OCI-LY7 (cell line): ENCODE data around the gene TMEM119. TPM values are rescaled to one million over a fixed set of nuclear protein-coding genes. Genes with fewer than 3 reads are reported as not detected.

Source experiments
- BruUV-seq: library from RNA; stranded (reverse); fragments of 400-500 nt; replicated peaks from 2 replicates; lab custom pipeline; 2021; lab: Mats Ljungman, UMichigan
- CTCF ChIA-PET: fragments of 300-600 bp; sonication (Branson Sonifier 250); formaldehyde crosslinking; loops from one replicate; lab custom pipeline; 2022; ENCODE audit warnings: antibody characterized with exemption; ENCODE audit not compliant: unreplicated experiment; lab: Charles Lee
- POLR2A ChIA-PET: fragments of 300-600 bp; sonication (Branson Sonifier 250); formaldehyde crosslinking; loops from one replicate; lab custom pipeline; 2022; ENCODE audit warnings: antibody characterized with exemption; lab: Charles Lee
- DNase-seq: peaks from one replicate; pipeline ENCODE4 v3.0.0-alpha.2; 2015; ENCODE audit warnings: low spot score
- H2AFZ ChIP-seq: fragments of 200-600 bp; sonication (generic), shearing (Covaris generic); 2 replicates; pipeline ENCODE4 v1.6.1; 2014; ENCODE audit warnings: mild to moderate bottlenecking, antibody characterized with exemption, low read length, moderate library complexity
- H3K27ac ChIP-seq: fragments of 200-600 bp; sonication (generic); 2 replicates; pipeline ENCODE4 v1.5.1; 2014; ENCODE audit warnings: mixed run types, low read depth, mild to moderate bottlenecking, moderate library complexity, low read length, inconsistent platforms; ENCODE audit not compliant: poor library complexity, severe bottlenecking
- H3K36me3 ChIP-seq: fragments of 200-600 bp; sonication (generic); 2 replicates; pipeline ENCODE4 v1.6.1; 2014; ENCODE audit warnings: mild to moderate bottlenecking, antibody characterized with exemption, low read length, moderate library complexity, mixed read lengths; ENCODE audit not compliant: insufficient read depth
- H3K4me1 ChIP-seq: fragments of 200-600 bp; sonication (generic); 2 replicates; pipeline ENCODE4 v1.5.1; 2014; ENCODE audit warnings: mild to moderate bottlenecking, low read length; ENCODE audit not compliant: insufficient read depth, poor library complexity, severe bottlenecking
- H3K4me2 ChIP-seq: fragments of 200-600 bp; sonication (generic); 2 replicates; pipeline ENCODE4 v1.6.1; 2014; ENCODE audit warnings: mild to moderate bottlenecking, low read length
- H3K4me3 ChIP-seq: fragments of 200-600 bp; sonication (generic); 2 replicates; pipeline ENCODE4 v1.5.1; 2014; ENCODE audit warnings: mild to moderate bottlenecking, low read depth, low read length; ENCODE audit not compliant: poor library complexity, severe bottlenecking
- H3K79me2 ChIP-seq: fragments of 200-600 bp; sonication (generic); 2 replicates; pipeline ENCODE4 v1.6.1; 2016; ENCODE audit warnings: low read depth, mild to moderate bottlenecking, low read length, moderate library complexity, mixed read lengths; ENCODE audit not compliant: insufficient read depth
- H3K9me2 ChIP-seq: fragments of 200-600 bp; sonication (generic); 2 replicates; pipeline ENCODE4 v1.6.1; 2016; ENCODE audit warnings: mild to moderate bottlenecking, low read length, mixed read lengths; ENCODE audit not compliant: insufficient read depth
- H3K9me3 ChIP-seq: fragments of 200-600 bp; sonication (generic); 2 replicates; pipeline ENCODE4 v1.6.1; 2014; ENCODE audit warnings: mild to moderate bottlenecking, mixed run types, low read length, mixed read lengths
- H4K20me1 ChIP-seq: fragments of 200-600 bp; sonication (generic); 2 replicates; pipeline ENCODE4 v1.6.1; 2014; ENCODE audit warnings: mild to moderate bottlenecking, antibody characterized with exemption, low read length, moderate library complexity, mixed read lengths; ENCODE audit not compliant: insufficient read depth
- EZH2phosphoT487 ChIP-seq: fragments of 200-600 bp; sonication (generic); IDR thresholded peaks from 2 replicates; pipeline ENCODE4 v1.6.1; 2018; ENCODE audit warnings: low read depth, borderline replicate concordance, mild to moderate bottlenecking, mixed run types, antibody characterized with exemption, low read length, moderate library complexity, mixed read lengths
- intact Hi-C: fragments of 100-400 bp; cut with micrococcal nuclease; formaldehyde crosslinking; loops from one replicate; pipeline ENCODE4 v1.10.0; 2022; ENCODE audit not compliant: unreplicated experiment
- total RNA-seq, 2 experiments: library from RNA; depleted of rRNA in 1 of 2; stranded (reverse); fragments of >200 nt in 1 of 2; shearing (Covaris generic) in 1 of 2; gene quantifications; 2 replicates each; pipeline ENCODE4 v1.2.3, GENCODE V29; 2014 to 2022
- TF ChIP-seq, protein P1 (sequence below): fragments of 200-600 bp; sonication (generic); conservative IDR thresholded peaks from 2 replicates; pipeline ENCODE4 v1.5.1; 2014; ENCODE audit warnings: mild to moderate bottlenecking, antibody characterized with exemption, low read length, moderate library complexity, mixed read lengths

Gene TMEM119
- total RNA-seq, 2 experiments from 2014 or later = not detected

DNA sequence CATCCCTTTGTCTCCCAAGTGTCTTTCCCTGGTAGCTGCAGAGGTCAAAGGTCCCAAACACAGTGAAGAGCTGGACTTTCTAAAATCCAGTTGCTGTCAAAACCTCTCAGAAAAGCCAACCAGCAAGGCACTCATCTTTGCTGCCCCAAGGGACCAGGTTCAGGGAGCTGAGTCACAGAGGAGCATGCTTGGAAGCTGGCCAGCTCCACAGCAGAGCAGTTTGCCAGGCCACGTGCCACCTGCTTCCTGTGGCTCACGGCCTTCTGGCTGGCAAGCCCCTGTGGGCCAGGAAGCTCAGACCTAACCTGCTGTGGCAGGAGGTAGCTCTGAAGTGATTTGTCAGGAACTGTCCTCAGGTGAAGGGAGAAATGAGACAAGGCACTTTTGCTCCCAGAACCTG, 31.9 kb downstream of the TMEM119 start:
- peaks cover 73% of the 10 kb centered on the region for H3K4me1 ChIP-seq
- DNase-seq = peak; percentile 83
- peak overlapping the region; percentile 11 for H3K4me3 ChIP-seq
- peaks cover 33% of the 10 kb centered on the region for H3K79me2 ChIP-seq
- H2AFZ ChIP-seq = no peak overlapping the region
- no peak for TF ChIP-seq EZH2phosphoT487
- peak overlapping the region; percentile 83 for H3K4me2 ChIP-seq
- peak overlapping the region; percentile 93 for H3K27ac ChIP-seq
- BruUV-seq = no TSS peak
- no peaks in the 10 kb centered on the region for H4K20me1 ChIP-seq
- H3K9me2 ChIP-seq = no peaks in the 10 kb centered on the region
- ChIA-PET POLR2A (interaction anchor here (0.6 to 15.0 kb wide), 8 partner anchors 9 to 191 kb away, joined by 3 to 309 read pairs (median 5); partner anchors contain the start of gene SELPLG), CTCF (interaction anchor here (0.8 to 1.0 kb wide), 3 partner anchors 52 to 87 kb away, joined by 3 to 6 read pairs (median 3); no protein-coding TSS in a partner anchor)
- no peaks in the 10 kb centered on the region for H3K9me3 ChIP-seq
- intact Hi-C loops = no loop called here
- H3K36me3 ChIP-seq = peaks cover 58% of the 10 kb centered on the region

DNA sequence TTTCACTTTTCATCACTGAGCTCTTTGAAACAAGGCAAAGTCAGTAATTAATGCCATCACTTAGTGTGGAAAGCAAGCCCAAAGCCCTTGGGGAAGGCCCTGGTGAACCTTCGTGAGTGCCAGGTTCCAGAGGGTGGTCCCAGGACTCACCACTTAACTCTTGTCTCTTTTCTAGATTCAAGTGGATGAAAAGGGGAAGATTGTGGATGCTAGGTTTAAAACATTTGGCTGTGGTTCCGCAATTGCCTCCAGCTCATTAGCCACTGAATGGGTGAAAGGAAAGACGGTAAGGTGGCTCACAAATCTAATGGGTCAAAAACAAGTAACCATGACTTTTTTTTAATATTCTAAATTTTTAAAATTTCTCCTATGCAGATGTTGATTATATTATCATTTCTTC, 32.7 kb downstream of the TMEM119 start:
- TF ChIP-seq, protein P1, sequence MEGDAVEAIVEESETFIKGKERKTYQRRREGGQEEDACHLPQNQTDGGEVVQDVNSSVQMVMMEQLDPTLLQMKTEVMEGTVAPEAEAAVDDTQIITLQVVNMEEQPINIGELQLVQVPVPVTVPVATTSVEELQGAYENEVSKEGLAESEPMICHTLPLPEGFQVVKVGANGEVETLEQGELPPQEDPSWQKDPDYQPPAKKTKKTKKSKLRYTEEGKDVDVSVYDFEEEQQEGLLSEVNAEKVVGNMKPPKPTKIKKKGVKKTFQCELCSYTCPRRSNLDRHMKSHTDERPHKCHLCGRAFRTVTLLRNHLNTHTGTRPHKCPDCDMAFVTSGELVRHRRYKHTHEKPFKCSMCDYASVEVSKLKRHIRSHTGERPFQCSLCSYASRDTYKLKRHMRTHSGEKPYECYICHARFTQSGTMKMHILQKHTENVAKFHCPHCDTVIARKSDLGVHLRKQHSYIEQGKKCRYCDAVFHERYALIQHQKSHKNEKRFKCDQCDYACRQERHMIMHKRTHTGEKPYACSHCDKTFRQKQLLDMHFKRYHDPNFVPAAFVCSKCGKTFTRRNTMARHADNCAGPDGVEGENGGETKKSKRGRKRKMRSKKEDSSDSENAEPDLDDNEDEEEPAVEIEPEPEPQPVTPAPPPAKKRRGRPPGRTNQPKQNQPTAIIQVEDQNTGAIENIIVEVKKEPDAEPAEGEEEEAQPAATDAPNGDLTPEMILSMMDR = no peak
- no peak for TF ChIP-seq EZH2phosphoT487
- Histone ChIP-seq H3K9me3 (no peaks in the 10 kb centered on the region), H3K4me1 (peaks cover 65% of the 10 kb centered on the region), H3K9me2 (no peaks in the 10 kb centered on the region), H2AFZ (no peak overlapping the region), H3K4me3 (no peak overlapping the region), H3K79me2 (peaks cover 41% of the 10 kb centered on the region), H3K4me2 (peak overlapping the region; percentile 83), H4K20me1 (peaks cover 2% of the 10 kb centered on the region; the same call in 1 of the 2 replicates), H3K36me3 (peaks cover 56% of the 10 kb centered on the region), H3K27ac (peak overlapping the region; percentile 93)
- ChIA-PET POLR2A (interaction anchor here (0.5 to 15.0 kb wide), 8 partner anchors 16 to 165 kb away, joined by 3 to 309 read pairs (median 7); partner anchors contain the start of gene SELPLG), CTCF (interaction anchor here (0.8 to 1.0 kb wide), 2 partner anchors 53 kb away, joined by 5 to 6 read pairs; no protein-coding TSS in a partner anchor)
- no peak for DNase-seq
- no TSS peak for BruUV-seq
- intact Hi-C loops = no loop called here

DNA sequence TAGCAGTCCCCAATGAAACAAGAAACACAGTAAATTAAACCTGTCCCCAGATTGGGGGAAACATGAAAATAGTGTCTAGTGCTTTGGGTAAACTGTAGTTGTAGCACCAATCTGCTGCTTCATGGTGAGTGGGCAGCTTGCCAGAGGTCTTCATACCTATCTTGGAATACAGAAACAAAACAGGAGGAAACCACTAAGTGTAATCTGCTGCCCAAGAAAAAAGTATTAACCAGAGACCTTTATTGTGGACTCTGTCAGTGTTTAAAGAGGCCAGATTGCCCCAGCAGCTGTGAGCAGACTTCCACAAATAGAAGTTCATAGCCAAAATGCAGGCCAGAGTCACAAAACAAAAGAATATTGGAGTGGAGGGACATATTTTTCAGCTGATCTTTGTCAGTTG, 33.2 kb downstream of the TMEM119 start:
- H3K4me1 ChIP-seq = peaks cover 61% of the 10 kb centered on the region
- ChIA-PET CTCF (interaction anchor here (0.8 kb wide), 1 partner anchor 53 kb away, joined by 5 read pairs; no protein-coding TSS in a partner anchor), POLR2A (interaction anchor here (0.5 to 15.0 kb wide), 7 partner anchors 16 to 166 kb away, joined by 3 to 309 read pairs (median 3); partner anchors contain the start of gene SELPLG)
- H3K9me3 ChIP-seq = no peaks in the 10 kb centered on the region
- peaks cover 52% of the 10 kb centered on the region for H3K36me3 ChIP-seq
- no peak for DNase-seq
- H3K27ac ChIP-seq = peak overlapping the region; percentile 93
- no peak overlapping the region for H2AFZ ChIP-seq
- H4K20me1 ChIP-seq = peaks cover 5% of the 10 kb centered on the region; the same call in 1 of the 2 replicates
- peaks cover 46% of the 10 kb centered on the region for H3K79me2 ChIP-seq
- intact Hi-C loops = loop anchor here (5.0 kb wide), 2 partner anchors 293 to 498 kb away; partner anchors contain the start of gene SSH1
- BruUV-seq = no TSS peak
- H3K4me2 ChIP-seq = peak overlapping the region; percentile 83
- TF ChIP-seq EZH2phosphoT487 = no peak
- TF ChIP-seq, protein P1 = no peak
- H3K9me2 ChIP-seq = no peaks in the 10 kb centered on the region
- no peak overlapping the region for H3K4me3 ChIP-seq
